Measurements from ENCODE around the gene PRTN3. TPM values are rescaled to one million over a fixed set of nuclear protein-coding genes. Genes with fewer than 3 reads are reported as not detected.

PRTN3 gene
- total RNA-seq, 1 donor from 2014 or later = not detected

DNA sequence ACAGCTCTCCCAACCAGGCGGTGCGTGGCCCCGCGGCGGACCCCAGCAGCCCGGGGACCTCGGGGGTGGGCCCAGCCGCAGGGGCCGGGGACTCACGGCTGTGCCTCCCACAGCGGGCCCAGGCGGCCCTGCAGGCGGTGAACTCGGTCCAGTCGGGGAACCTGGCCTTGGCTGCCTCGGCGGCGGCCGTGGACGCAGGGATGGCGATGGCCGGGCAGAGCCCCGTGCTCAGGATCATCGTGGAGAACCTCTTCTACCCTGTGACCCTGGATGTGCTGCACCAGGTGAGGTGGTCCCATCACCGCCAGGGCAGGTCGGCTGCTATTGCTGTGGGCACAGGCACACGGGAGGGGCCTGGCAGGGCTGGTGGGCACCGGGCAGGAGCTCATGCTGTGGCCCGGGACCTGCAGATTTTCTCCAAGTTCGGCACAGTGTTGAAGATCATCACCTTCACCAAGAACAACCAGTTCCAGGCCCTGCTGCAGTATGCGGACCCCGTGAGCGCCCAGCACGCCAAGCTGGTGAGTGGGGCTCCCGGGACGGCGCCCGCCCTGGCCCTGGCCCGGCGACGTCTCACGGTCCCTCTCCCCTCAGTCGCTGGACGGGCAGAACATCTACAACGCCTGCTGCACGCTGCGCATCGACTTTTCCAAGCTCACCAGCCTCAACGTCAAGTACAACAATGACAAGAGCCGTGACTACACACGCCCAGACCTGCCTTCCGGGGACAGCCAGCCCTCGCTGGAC, 36.2 kb upstream of the PRTN3 start:
- no peak for TF ChIP-seq CTCF (conservative IDR thresholded peaks at IDR 0.05; ENCODE audit: low read depth, low read length)
- H3K4me3 ChIP-seq (ENCODE audit: low read depth, low read length) = no peak overlapping the region
- no peak for DNase-seq (ENCODE audit: low read depth)

DNA sequence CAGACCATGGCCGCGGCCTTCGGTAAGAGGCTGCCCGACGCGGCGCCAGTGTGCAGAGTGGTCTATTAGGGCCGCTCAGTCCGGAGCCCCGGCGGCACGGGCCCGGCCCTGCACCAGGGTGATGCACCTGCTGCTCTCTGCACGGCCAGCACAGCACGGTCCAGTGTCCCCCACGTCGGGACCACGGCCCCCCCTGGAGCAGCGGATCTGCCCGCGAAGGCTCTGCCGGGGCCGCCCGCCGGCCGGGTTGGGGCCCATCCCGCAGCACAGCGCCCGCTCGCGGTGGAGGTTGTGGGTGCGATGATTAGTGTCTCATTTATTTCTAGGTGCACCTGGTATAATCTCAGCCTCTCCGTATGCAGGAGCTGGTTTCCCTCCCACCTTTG, 35.6 kb upstream of the PRTN3 start:
- DNase-seq (ENCODE audit: low read depth) = no peak
- no peak for TF ChIP-seq CTCF (conservative IDR thresholded peaks at IDR 0.05; ENCODE audit: low read depth, low read length)
- H3K4me3 ChIP-seq (ENCODE audit: low read depth, low read length) = no peak overlapping the region

DNA sequence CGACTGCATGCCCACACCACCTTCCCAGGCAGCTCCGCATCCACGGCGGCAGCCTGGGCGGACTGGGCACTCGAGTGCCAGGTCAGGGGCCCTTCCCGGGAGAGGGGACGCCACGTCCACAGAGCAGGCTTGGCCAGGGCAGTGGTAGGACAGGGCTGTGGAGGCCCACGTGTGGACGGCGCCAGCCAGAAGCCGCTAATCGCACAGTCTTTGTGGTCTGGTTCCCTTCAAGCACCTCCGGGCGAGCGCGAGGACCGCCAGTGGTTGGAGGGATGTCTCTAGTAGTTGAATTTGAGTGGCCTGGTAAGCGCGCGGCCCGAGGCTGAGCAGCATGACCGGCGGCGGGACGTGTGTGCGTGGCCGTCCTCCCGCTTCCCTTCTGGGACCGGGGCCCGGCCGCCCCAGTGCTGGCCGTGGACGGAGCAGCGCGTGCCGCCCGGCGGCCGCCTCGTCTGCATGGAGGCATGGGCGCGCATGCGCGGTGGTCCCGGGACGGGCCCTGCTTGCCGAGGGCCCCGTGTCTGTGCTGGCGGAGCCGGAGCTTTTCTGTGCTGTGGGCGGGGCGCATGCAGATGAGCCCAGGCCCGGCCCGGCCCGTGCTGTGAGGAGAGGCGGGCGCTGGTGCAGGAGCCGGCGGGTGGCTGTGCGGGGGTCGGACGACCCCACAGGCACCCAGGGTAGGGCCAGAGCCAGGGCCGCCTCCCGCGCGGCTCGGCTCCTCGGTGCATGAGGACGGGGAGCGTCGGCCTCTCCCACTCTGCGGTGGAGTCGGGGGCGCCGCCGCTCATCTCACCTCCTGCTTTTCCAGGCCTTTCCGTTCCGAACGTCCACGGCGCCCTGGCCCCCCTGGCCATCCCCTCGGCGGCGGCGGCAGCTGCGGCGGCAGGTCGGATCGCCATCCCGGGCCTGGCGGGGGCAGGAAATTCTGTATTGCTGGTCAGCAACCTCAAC, 34.9 kb upstream of the PRTN3 start:
- H3K4me3 ChIP-seq (ENCODE audit: low read depth, low read length) = no peak overlapping the region
- no peak for TF ChIP-seq CTCF (conservative IDR thresholded peaks at IDR 0.05; ENCODE audit: low read depth, low read length)
- no peak for DNase-seq (ENCODE audit: low read depth)

- no peak for TF ChIP-seq CTCF (conservative IDR thresholded peaks at IDR 0.05; ENCODE audit: low read depth, low read length)
- no peak overlapping the region for H3K4me3 ChIP-seq (ENCODE audit: low read depth, low read length)
- DNase-seq (ENCODE audit: low read depth) = no peak
Measured at GRCh38 chr19:806815-807421, 33.9 kb upstream of the PRTN3 start.

DNA sequence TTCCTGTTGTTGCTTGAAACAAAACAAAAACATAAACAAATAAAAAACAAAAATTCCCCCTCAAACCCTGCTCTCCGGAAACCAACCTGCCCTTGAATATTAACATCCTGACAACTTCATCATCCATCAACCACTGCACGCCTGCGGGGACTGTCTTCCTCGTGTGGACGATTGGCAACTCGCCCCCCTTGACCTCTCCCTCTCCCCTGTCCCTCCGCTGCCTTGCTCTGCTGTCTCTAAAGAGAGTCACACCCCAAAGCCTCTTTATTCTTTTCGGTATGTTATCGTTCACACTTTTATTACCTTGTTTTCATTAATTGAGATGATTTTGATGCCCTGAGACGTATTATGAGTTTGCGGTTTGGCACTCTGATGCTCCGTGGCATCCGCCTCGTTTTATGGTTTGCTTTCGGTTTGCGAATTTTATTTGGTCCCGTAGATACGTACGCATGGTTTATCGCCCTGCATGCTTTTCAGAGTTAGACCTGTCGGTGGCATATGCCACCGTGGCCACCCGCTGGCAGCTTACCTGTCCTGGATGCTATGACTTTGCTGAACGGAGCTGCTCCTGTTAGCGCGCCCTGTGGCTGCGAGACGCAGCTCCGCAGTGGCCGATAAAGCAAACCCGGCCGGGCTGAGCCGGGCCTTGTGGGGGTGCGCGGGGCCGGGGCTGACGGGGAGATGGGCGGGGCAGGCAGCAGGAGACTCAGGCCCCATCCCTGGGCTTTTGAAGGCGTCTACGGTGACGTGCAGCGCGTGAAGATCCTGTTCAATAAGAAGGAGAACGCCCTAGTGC, 33.0 kb upstream of the PRTN3 start:
- H3K4me3 ChIP-seq (ENCODE audit: low read depth, low read length) = no peak overlapping the region
- DNase-seq (ENCODE audit: low read depth) = no peak
- TF ChIP-seq CTCF (conservative IDR thresholded peaks at IDR 0.05; ENCODE audit: low read depth, low read length) = no peak

DNA sequence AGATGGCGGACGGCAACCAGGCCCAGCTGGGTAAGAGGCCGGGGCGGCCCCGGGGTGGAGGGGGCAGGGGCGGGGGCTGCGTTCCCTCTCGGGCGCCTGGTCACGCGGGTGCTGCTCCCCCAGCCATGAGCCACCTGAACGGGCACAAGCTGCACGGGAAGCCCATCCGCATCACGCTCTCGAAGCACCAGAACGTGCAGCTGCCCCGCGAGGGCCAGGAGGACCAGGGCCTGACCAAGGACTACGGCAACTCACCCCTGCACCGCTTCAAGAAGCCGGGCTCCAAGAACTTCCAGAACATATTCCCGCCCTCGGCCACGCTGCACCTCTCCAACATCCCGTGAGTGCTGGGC, 32.4 kb upstream of the PRTN3 start:
- TF ChIP-seq CTCF (conservative IDR thresholded peaks at IDR 0.05; ENCODE audit: low read depth, low read length) = no peak
- DNase-seq (ENCODE audit: low read depth) = no peak
- H3K4me3 ChIP-seq (ENCODE audit: low read depth, low read length) = no peak overlapping the region
